HepG2 (cell line): ENCODE measurements around the gene GFRA4. TPM values are rescaled to one million over a fixed set of nuclear protein-coding genes. Genes with fewer than 3 reads are reported as not detected.

Experiments
- ATF6 ChIP-seq: sonication (generic); formaldehyde crosslinking; conservative IDR thresholded peaks from 2 replicates; pipeline ENCODE4 v1.4.0; 2020; ENCODE audit warnings: missing genetic modification reagents
- ATM ChIP-seq: fragments of 450-650 bp; IDR thresholded peaks from 2 replicates; pipeline ENCODE4 v1.7.1; 2017; ENCODE audit warnings: mild to moderate bottlenecking, borderline replicate concordance
- ATRX ChIP-seq: sonication (generic); formaldehyde crosslinking; IDR thresholded peaks from 2 replicates; pipeline ENCODE4 v1.4.0; 2020; ENCODE audit warnings: missing genetic modification reagents, borderline replicate concordance
- CEBPZ ChIP-seq: IDR thresholded peaks from 2 replicates; pipeline ENCODE4 v1.6.1; 2012; ENCODE audit warnings: low read length, improper control_type of control experiment
- DR1 ChIP-seq: sonication (generic); formaldehyde crosslinking; IDR thresholded peaks from 2 replicates; pipeline ENCODE4 v1.8.0; 2021; ENCODE audit warnings: mild to moderate bottlenecking, missing genetic modification reagents, inconsistent platforms
- KLF13 ChIP-seq: sonication (generic); formaldehyde crosslinking; IDR thresholded peaks from 2 replicates; pipeline ENCODE4 v1.4.0; 2020; ENCODE audit warnings: mild to moderate bottlenecking, missing genetic modification reagents
- NR1H2 ChIP-seq: sonication (generic); formaldehyde crosslinking; IDR thresholded peaks from 2 replicates; pipeline ENCODE4 v1.8.1; 2022; ENCODE audit warnings: low read depth, missing genetic modification reagents, borderline replicate concordance
- RBFOX2 ChIP-seq: fragments of 200-400 bp; formaldehyde crosslinking; IDR thresholded peaks from 2 replicates; pipeline ENCODE4 v1.6.1; 2017; ENCODE audit warnings: low read depth, mild to moderate bottlenecking, low read length
- ZBTB39 ChIP-seq: sonication (generic); formaldehyde crosslinking; IDR thresholded peaks from 2 replicates; pipeline ENCODE4 v1.5.0; 2020; ENCODE audit warnings: missing genetic modification reagents
- ZFP91 ChIP-seq: sonication (generic); formaldehyde crosslinking; IDR thresholded peaks from 2 replicates; pipeline ENCODE4 v1.9.0; 2022; ENCODE audit warnings: missing genetic modification reagents, mild to moderate bottlenecking, borderline replicate concordance
- ZNF12 ChIP-seq: sonication (generic); formaldehyde crosslinking; IDR thresholded peaks from 2 replicates; pipeline ENCODE4 v1.5.0; 2020; ENCODE audit warnings: missing genetic modification reagents
- ZNF207 ChIP-seq: fragments of 450-650 bp; IDR thresholded peaks from 2 replicates; pipeline ENCODE4 v1.6.1; 2016; ENCODE audit warnings: antibody characterized with exemption, borderline replicate concordance
- ZNF24 ChIP-seq: fragments of 450-650 bp; IDR thresholded peaks from 2 replicates; pipeline ENCODE4 v1.6.1; 2017; ENCODE audit warnings: antibody characterized with exemption, mild to moderate bottlenecking
- ZNF34 ChIP-seq: sonication (generic); formaldehyde crosslinking; IDR thresholded peaks from 2 replicates; pipeline ENCODE4 v1.4.0; 2020; ENCODE audit warnings: mild to moderate bottlenecking, missing genetic modification reagents, borderline replicate concordance
- ZNF343 ChIP-seq: sonication (generic); formaldehyde crosslinking; IDR thresholded peaks from 2 replicates; pipeline ENCODE4 v1.4.0; 2020; ENCODE audit warnings: mild to moderate bottlenecking, missing genetic modification reagents
- ZNF362 ChIP-seq: sonication (generic); formaldehyde crosslinking; IDR thresholded peaks from 2 replicates; pipeline ENCODE4 v1.4.0; 2020; ENCODE audit warnings: missing genetic modification reagents, mild to moderate bottlenecking, borderline replicate concordance
- ZNF713 ChIP-seq: sonication (generic); formaldehyde crosslinking; IDR thresholded peaks from 2 replicates; pipeline ENCODE4 v1.4.0; 2020; ENCODE audit warnings: mild to moderate bottlenecking, missing genetic modification reagents
- polyA plus RNA-seq, 8 experiments: library from polyadenylated mRNA; depleted of rRNA in 3 of 8; stranded (reverse) in 7 of 8; unstranded in 1 of 8; fragments of >200 nt; fragmentation: Illumina TruSeq in 4 of 8; extraction: Trizol in 4 of 8; gene quantifications; 2 replicates each; pipeline versions ENCODE4 v1.2.1 to v1.2.3, GENCODE V29; 2011 to 2016; ENCODE audit warnings: low read depth in 4 of 8, missing spikeins in 1 of 8, mixed read lengths in 1 of 8; ENCODE audit not compliant: insufficient read depth in 1 of 8
- total RNA-seq, 5 experiments: library from RNA; depleted of rRNA; stranded (reverse); fragments of >200 nt; fragmentation: Illumina TruSeq; extraction: Trizol; gene quantifications; 2 replicates each; pipeline ENCODE4 v1.2.3, GENCODE V29; 2016; ENCODE audit warnings: low read depth in 1 of 5

GFRA4 gene
- total and polyA plus RNA-seq, 2 of the 13 experiments (the other 11 are each of a cell fraction or from before 2014, with no cell fraction given), result not detected

GRCh38 chr20:3658716-3659491, 4.3 kb downstream of the GFRA4 start (continued):
- TF ChIP-seq KLF13 (CRISPR knock-in tag) (no peak; the same call in 1 of the 2 replicates), ZNF12 (CRISPR knock-in tag) (no peak; the same call in 1 of the 2 replicates), CEBPZ (no peak), ZNF362 (CRISPR knock-in tag) (peak; percentile 93), RBFOX2 (no peak), ZNF343 (CRISPR knock-in tag) (0 out of 2 replicates have a peak, but pooled peaks have one; percentile 75), ATF6 (no peak), ZNF34 (CRISPR knock-in tag) (peak; percentile 79; the same call in 1 of the 2 replicates), ZNF713 (CRISPR knock-in tag) (no peak), ZBTB39 (CRISPR knock-in tag) (peak; percentile 93), ATM (no peak), DR1 (CRISPR knock-in tag) (peak; percentile 47; the same call in 1 of the 2 replicates), NR1H2 (no peak), ZFP91 (CRISPR knock-in tag) (no peak), ATRX (CRISPR knock-in tag) (no peak), ZNF207 (no peak), ZNF24 (no peak)
